BE2C (cell line): ENCODE measurements around the gene OGFOD2.
A peak's percentile ranks its signal among the peaks of the same experiment; 100 is the strongest.

Experiments used
- DNase-seq: peaks from one replicate; pipeline ENCODE4 v3.0.0-alpha.2; 2020
- H3K27me3 ChIP-seq: fragments of 250-450 bp; sonication (Bioruptor Pico); 2 replicates; pipeline ENCODE4 v1.5.1; 2020; ENCODE audit warnings: mild to moderate bottlenecking
- H3K36me3 ChIP-seq: fragments of 250-450 bp; sonication (Bioruptor Pico); 2 replicates; pipeline ENCODE4 v1.5.1; 2020; ENCODE audit warnings: mild to moderate bottlenecking
- H3K4me1 ChIP-seq: fragments of 250-450 bp; sonication (Bioruptor Pico); 2 replicates; pipeline ENCODE4 v1.5.1; 2020
- H3K4me3 ChIP-seq: 2 replicates; pipeline ENCODE4 v1.5.1; 2011; ENCODE audit warnings: low read depth, low read length
- H3K9me3 ChIP-seq: fragments of 250-450 bp; sonication (Bioruptor Pico); 2 replicates; pipeline ENCODE4 v1.5.1; 2020
- CTCF ChIP-seq: IDR thresholded peaks from 2 replicates; pipeline ENCODE4 v1.5.1; 2012; ENCODE audit warnings: mild to moderate bottlenecking, low read depth, low read length

OGFOD2 gene

GRCh38 chr12:122963941-122964265 is 11.1 kb upstream of the OGFOD2 start:
- TF ChIP-seq CTCF = no peak

GRCh38 chr12:122964439-122965257 is 10.4 kb upstream of the OGFOD2 start:
- no peaks in the 10 kb centered on the region for H3K27me3 ChIP-seq
- TF ChIP-seq CTCF = no peak
- no peaks in the 10 kb centered on the region for H3K9me3 ChIP-seq
- no peak for DNase-seq
- H3K4me3 ChIP-seq = peak overlapping the region; percentile 91; the same call in 1 of the 2 replicates
- peaks cover 8% of the 10 kb centered on the region for H3K36me3 ChIP-seq
- peaks cover 23% of the 10 kb centered on the region for H3K4me1 ChIP-seq

More at GRCh38 chr12:122963941-122964265, 11.1 kb upstream of the OGFOD2 start:
- H3K4me3 ChIP-seq = peak overlapping the region; percentile 16; the same call in 1 of the 2 replicates
- H3K9me3 ChIP-seq = no peaks in the 10 kb centered on the region
- no peaks in the 10 kb centered on the region for H3K27me3 ChIP-seq
- peaks cover 23% of the 10 kb centered on the region for H3K4me1 ChIP-seq
- H3K36me3 ChIP-seq = peaks cover 15% of the 10 kb centered on the region
- peak; percentile 69 for DNase-seq

- H3K4me3 ChIP-seq = peak overlapping the region; percentile 91
- TF ChIP-seq CTCF = no peak
- no peak for DNase-seq
These were observed 9.7 kb upstream of the OGFOD2 start for GRCh38 chr12:122965321-122965751.

GRCh38 chr12:122965851-122966742 is 8.9 kb upstream of the OGFOD2 start, which contains the start of gene ABCB9:
ABCB9 (minus strand) TSS chr12:122966463; CDS start chr12:122960235, 6,228 bp downstream.
- no peaks in the 10 kb centered on the region for H3K27me3 ChIP-seq
- peak; percentile 99 for DNase-seq
- no peak for TF ChIP-seq CTCF
- H3K9me3 ChIP-seq = no peaks in the 10 kb centered on the region
- H3K4me3 ChIP-seq = peak within 1 kb of the TSS; percentile 91
- H3K36me3 ChIP-seq = no peaks in the 10 kb centered on the region
- peaks cover 23% of the 10 kb centered on the region for H3K4me1 ChIP-seq

More at GRCh38 chr12:122965321-122965751, 9.7 kb upstream of the OGFOD2 start:
- Histone ChIP-seq H3K9me3 (no peaks in the 10 kb centered on the region), H3K27me3 (no peaks in the 10 kb centered on the region), H3K36me3 (peaks cover 1% of the 10 kb centered on the region), H3K4me1 (peaks cover 23% of the 10 kb centered on the region)

- Histone ChIP-seq H3K27me3 (no peaks in the 10 kb centered on the region), H3K4me1 (peaks cover 16% of the 10 kb centered on the region), H3K4me3 (no peak overlapping the region), H3K36me3 (no peaks in the 10 kb centered on the region), H3K9me3 (no peaks in the 10 kb centered on the region)
- no peak for TF ChIP-seq CTCF
- no peak for DNase-seq
These were observed 8.1 kb upstream of the OGFOD2 start for GRCh38 chr12:122966743-122967550.
